ENCODE data around the gene TMEM163.

TMEM163 gene

DNA sequence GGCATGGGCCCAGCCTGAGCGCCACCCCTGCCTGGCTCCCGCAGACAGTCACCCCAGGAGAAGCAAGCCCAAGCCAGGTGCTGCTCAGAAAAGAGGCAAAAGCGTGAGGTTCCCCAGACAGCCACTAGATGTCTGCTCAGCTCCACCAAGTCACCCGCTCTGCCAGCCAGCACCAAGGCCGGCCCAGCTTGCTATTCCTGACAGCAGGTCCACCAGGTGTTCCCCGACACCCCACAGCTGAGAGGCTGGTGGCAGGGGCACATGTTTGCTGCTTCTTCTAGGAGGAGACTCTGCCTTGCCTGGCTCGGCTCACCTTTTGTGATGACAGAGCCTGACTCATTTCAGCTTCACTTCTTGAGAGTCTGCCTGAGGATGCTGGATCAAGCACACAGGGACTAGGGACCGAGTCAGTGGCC is 258.2 kb downstream of the TMEM163 start:
- TF ChIP-seq CREB1 (IDR thresholded peaks at IDR 0.05; ENCODE audit: low read depth) = no peak
- peak; percentile 76 for TF ChIP-seq RAD21 (IDR thresholded peaks at IDR 0.05; ENCODE audit: low read depth)
- no peak for TF ChIP-seq FOXM1 (IDR thresholded peaks at IDR 0.05; ENCODE audit: borderline replicate concordance, low read depth)

DNA sequence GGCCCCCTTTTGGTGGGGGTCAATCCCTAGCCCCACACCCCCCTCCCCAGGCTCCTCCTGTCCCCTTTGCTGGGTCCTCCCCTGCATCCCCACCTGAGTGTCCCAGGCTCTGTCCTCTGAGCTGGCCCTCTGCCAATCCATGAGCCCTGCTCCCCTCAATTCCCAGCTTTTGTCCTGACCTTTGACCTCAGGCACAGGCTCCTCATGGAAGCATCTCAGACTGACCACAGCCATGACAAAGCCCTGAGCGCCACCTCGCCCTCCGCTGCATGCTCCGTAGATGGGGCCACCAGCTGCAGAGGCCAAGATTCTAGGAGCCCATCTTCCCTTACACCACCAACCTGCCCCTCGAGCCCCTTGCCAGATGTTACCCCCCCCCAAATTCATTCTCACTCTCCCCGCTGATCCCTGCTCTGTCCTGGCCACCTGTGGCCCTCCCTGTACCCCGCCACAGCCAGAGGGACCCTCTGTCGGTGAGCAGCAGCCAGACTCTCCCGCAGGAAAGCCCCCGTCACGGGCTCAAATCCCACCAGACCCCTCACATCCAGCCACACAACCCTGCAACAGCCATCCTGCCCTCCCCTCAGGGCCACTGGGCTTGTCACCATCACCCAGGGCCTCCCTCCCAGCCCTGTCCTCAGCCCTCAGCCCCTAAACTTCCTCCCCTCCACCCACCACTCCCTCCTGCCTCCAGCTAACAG is 258.9 kb downstream of the TMEM163 start:
- TF ChIP-seq, protein P1, sequence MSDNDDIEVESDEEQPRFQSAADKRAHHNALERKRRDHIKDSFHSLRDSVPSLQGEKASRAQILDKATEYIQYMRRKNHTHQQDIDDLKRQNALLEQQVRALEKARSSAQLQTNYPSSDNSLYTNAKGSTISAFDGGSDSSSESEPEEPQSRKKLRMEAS (IDR thresholded peaks at IDR 0.05) = no peak
- TF ChIP-seq TAF1 (IDR thresholded peaks at IDR 0.05; ENCODE audit: low read depth) (no peak), ZBTB7A (IDR thresholded peaks at IDR 0.05; ENCODE audit: low read depth) (no peak), TCF12 (IDR thresholded peaks at IDR 0.05; ENCODE audit: low read depth) (no peak), RAD21 (IDR thresholded peaks at IDR 0.05; ENCODE audit: low read depth) (no peak)
- TF ChIP-seq, protein P2, sequence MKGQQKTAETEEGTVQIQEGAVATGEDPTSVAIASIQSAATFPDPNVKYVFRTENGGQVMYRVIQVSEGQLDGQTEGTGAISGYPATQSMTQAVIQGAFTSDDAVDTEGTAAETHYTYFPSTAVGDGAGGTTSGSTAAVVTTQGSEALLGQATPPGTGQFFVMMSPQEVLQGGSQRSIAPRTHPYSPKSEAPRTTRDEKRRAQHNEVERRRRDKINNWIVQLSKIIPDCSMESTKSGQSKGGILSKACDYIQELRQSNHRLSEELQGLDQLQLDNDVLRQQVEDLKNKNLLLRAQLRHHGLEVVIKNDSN (IDR thresholded peaks at IDR 0.05) = no peak

DNA sequence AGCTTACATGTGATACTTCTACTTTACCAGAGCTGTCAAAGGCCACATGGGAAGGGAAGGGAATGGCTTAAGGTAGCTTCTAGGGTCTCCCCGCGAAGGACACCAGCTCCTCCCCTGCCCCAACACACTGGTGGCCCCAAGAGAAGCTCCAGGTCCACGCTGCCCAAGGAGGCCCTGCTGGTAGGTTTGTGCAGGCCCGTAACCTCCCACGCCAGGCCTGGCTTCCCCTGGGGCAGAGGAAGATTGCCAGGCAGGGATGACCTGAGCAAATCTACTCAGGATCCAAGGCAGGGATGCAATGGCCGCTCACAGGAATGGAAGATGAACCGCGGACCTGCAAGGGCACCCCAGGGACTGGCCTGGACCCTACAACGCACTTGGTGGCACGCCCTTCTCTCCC is 259.9 kb downstream of the TMEM163 start:
- TF ChIP-seq TCF12 (IDR thresholded peaks at IDR 0.05; ENCODE audit: low read depth) (no peak), CEBPB (IDR thresholded peaks at IDR 0.05) (no peak), ZBTB7A (IDR thresholded peaks at IDR 0.05; ENCODE audit: low read depth) (no peak), YY1 (IDR thresholded peaks at IDR 0.05; ENCODE audit: low read depth) (no peak), TEAD4 (IDR thresholded peaks at IDR 0.05) (no peak), CREB1 (IDR thresholded peaks at IDR 0.05; ENCODE audit: low read depth) (no peak), EGR1 (IDR thresholded peaks at IDR 0.05) (no peak), NFIC (IDR thresholded peaks at IDR 0.05) (no peak), FOXM1 (IDR thresholded peaks at IDR 0.05; ENCODE audit: borderline replicate concordance, low read depth) (no peak), TAF1 (IDR thresholded peaks at IDR 0.05; ENCODE audit: low read depth) (no peak), EP300 (IDR thresholded peaks at IDR 0.05; ENCODE audit: borderline replicate concordance) (no peak), RAD21 (IDR thresholded peaks at IDR 0.05; ENCODE audit: low read depth) (no peak)
- TF ChIP-seq, protein P2 (IDR thresholded peaks at IDR 0.05) = no peak
- TF ChIP-seq, protein P1 (IDR thresholded peaks at IDR 0.05) = no peak
- TF ChIP-seq, protein P3, sequence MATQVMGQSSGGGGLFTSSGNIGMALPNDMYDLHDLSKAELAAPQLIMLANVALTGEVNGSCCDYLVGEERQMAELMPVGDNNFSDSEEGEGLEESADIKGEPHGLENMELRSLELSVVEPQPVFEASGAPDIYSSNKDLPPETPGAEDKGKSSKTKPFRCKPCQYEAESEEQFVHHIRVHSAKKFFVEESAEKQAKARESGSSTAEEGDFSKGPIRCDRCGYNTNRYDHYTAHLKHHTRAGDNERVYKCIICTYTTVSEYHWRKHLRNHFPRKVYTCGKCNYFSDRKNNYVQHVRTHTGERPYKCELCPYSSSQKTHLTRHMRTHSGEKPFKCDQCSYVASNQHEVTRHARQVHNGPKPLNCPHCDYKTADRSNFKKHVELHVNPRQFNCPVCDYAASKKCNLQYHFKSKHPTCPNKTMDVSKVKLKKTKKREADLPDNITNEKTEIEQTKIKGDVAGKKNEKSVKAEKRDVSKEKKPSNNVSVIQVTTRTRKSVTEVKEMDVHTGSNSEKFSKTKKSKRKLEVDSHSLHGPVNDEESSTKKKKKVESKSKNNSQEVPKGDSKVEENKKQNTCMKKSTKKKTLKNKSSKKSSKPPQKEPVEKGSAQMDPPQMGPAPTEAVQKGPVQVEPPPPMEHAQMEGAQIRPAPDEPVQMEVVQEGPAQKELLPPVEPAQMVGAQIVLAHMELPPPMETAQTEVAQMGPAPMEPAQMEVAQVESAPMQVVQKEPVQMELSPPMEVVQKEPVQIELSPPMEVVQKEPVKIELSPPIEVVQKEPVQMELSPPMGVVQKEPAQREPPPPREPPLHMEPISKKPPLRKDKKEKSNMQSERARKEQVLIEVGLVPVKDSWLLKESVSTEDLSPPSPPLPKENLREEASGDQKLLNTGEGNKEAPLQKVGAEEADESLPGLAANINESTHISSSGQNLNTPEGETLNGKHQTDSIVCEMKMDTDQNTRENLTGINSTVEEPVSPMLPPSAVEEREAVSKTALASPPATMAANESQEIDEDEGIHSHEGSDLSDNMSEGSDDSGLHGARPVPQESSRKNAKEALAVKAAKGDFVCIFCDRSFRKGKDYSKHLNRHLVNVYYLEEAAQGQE (IDR thresholded peaks at IDR 0.05; ENCODE audit: low read depth) = no peak

DNA sequence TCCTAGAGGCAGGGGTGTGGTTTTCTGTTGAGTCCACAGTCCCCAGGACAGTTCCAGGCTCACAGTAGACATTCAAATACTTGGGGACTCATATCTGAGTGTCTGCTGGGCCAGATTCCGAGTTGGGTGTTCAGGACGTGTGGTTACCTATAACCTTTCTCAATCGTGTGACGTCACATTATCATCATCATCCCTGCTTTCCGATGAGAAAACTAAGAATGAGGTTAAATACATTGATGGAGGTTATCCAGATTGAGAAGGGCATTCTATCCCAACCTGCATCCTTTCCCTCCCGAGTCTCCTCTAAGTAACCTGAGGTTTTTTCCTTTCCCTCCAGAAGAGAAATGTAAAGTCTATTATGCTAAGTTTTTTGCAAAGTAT is 260.3 kb downstream of the TMEM163 start:
- TF ChIP-seq, protein P1 (IDR thresholded peaks at IDR 0.05) = no peak
- no peak for TF ChIP-seq ZBTB7A (IDR thresholded peaks at IDR 0.05; ENCODE audit: low read depth)
- no peak for TF ChIP-seq TEAD4 (IDR thresholded peaks at IDR 0.05)
- TF ChIP-seq RAD21 (IDR thresholded peaks at IDR 0.05; ENCODE audit: low read depth) = no peak
- TF ChIP-seq TAF1 (IDR thresholded peaks at IDR 0.05; ENCODE audit: low read depth) = no peak
- TF ChIP-seq, protein P3 (IDR thresholded peaks at IDR 0.05; ENCODE audit: low read depth) = no peak

DNA sequence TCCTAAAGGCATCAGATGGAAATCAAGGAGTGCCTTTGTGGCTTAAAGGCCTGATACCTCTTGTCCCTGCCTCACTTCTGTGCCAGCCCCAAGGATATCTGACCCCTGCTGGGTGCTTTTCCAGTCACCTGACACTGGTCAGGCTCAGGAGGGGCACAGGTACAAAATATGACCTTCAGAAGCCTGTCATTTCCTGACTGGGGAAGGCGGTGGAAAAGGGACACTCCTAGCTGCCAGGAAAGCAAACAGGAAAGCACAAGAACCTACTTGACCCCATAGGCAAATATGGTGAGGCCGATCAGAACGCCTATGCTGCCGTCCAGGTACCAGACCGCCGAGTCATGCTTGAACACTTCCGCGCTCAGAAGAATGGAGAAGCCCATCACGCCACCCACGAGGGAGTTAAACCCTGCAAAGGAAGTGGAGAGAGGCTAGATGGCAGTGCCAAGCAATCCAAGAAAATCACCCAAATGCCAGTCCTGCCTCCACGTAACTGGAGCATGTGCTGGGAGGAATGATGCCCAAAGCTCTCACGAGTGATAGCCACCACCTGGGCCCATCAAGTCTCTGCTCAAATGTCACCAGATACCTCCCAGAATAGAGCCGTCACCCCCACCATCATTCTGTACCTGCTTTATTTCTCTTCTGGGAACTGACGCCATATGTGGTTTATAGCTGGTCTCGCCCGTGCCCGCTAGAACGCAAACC is 260.9 kb downstream of the TMEM163 start:
- TF ChIP-seq FOXM1 (IDR thresholded peaks at IDR 0.05; ENCODE audit: borderline replicate concordance, low read depth) (no peak), CEBPB (IDR thresholded peaks at IDR 0.05) (no peak), EP300 (IDR thresholded peaks at IDR 0.05; ENCODE audit: borderline replicate concordance) (no peak)
- TF ChIP-seq, protein P1 (IDR thresholded peaks at IDR 0.05) = no peak
- TF ChIP-seq, protein P2 (IDR thresholded peaks at IDR 0.05) = no peak
